Tibial nerve (tissue), 4 donors: ENCODE measurements around the gene NR1D1.

ENCODE experiments used
- CTCF ChIP-seq, 5 experiments: fragments of 200-600 bp in 3 of 5; fragments of 450-650 bp in 2 of 5; sonication (generic) in 3 of 5; IDR thresholded peaks; one replicate each; pipeline ENCODE4 v1.5.1; 2016 to 2019; ENCODE audit warnings: antibody characterized with exemption in 5 of 5, mild to moderate bottlenecking in 3 of 5, moderate library complexity in 2 of 5
- EP300 ChIP-seq, 2 donors: sonication (generic); formaldehyde crosslinking; IDR thresholded peaks; one replicate each; pipeline ENCODE4 v1.6.1; 2017; ENCODE audit warnings: antibody characterized with exemption in 2 of 2, mild to moderate bottlenecking in 1 of 2
- POLR2A ChIP-seq, 2 donors: fragments of 450-650 bp; IDR thresholded peaks; one replicate each; pipeline ENCODE4 v1.6.1; 2017; ENCODE audit warnings: antibody characterized with exemption in 2 of 2, mild to moderate bottlenecking in 2 of 2, moderate library complexity in 2 of 2

GRCh38 chr17:40145476-40145875 is 45.1 kb upstream of the NR1D1 start:
- TF ChIP-seq CTCF (IDR thresholded peaks at IDR 0.05): no peak
- TF ChIP-seq POLR2A (IDR thresholded peaks at IDR 0.05): no peak
- TF ChIP-seq EP300 (IDR thresholded peaks at IDR 0.05): no peak
